ENCODE measurements around the gene ADAMTS14.
"Not testable (repeated sequence)": the region's sequence is repeated elsewhere in the genome, so short reads cannot be mapped to it uniquely, and the experiment has no call there.

The ADAMTS14 gene

GRCh38 chr10:70626056-70626455 is 46.2 kb upstream of the ADAMTS14 start:
- TF ChIP-seq EZH2phosphoT487 (IDR thresholded peaks at IDR 0.05; ENCODE audit: borderline replicate concordance, low read length), result no peak
- TF ChIP-seq, protein P1, sequence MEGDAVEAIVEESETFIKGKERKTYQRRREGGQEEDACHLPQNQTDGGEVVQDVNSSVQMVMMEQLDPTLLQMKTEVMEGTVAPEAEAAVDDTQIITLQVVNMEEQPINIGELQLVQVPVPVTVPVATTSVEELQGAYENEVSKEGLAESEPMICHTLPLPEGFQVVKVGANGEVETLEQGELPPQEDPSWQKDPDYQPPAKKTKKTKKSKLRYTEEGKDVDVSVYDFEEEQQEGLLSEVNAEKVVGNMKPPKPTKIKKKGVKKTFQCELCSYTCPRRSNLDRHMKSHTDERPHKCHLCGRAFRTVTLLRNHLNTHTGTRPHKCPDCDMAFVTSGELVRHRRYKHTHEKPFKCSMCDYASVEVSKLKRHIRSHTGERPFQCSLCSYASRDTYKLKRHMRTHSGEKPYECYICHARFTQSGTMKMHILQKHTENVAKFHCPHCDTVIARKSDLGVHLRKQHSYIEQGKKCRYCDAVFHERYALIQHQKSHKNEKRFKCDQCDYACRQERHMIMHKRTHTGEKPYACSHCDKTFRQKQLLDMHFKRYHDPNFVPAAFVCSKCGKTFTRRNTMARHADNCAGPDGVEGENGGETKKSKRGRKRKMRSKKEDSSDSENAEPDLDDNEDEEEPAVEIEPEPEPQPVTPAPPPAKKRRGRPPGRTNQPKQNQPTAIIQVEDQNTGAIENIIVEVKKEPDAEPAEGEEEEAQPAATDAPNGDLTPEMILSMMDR (IDR thresholded peaks at IDR 0.05; ENCODE audit: low read depth, low read length, poor library complexity, severe bottlenecking), result no peak
- no peaks in the 10 kb centered on the region for H3F3A ChIP-seq (ENCODE audit: control insufficient read depth, insufficient read depth)
- peaks cover 12% of the 10 kb centered on the region for H3K9me3 ChIP-seq (ENCODE audit: control insufficient read depth, insufficient read depth, low read length)
- no peaks in the 10 kb centered on the region for H3K79me2 ChIP-seq (ENCODE audit: control insufficient read depth, low read length)
- no peak overlapping the region for H3K4me3 ChIP-seq (ENCODE audit: low read length)
- H3K4me1 ChIP-seq (ENCODE audit: control insufficient read depth, low read length), result no peaks in the 10 kb centered on the region
- H3K4me2 ChIP-seq (ENCODE audit: low read length), result no peak overlapping the region
- no peaks in the 10 kb centered on the region for H3K36me3 ChIP-seq (ENCODE audit: control insufficient read depth, low read length)
- H3K27ac ChIP-seq (ENCODE audit: low read depth, low read length), result no peak overlapping the region
- peaks cover 13% of the 10 kb centered on the region for H3K27me3 ChIP-seq (ENCODE audit: control insufficient read depth, low read length)
- no peaks in the 10 kb centered on the region for H3K9me2 ChIP-seq (replicated peaks; ENCODE audit: control insufficient read depth, low read length)
- H4K20me1 ChIP-seq (ENCODE audit: control insufficient read depth, insufficient read depth, low read depth, low read length), result no peaks in the 10 kb centered on the region

DNA sequence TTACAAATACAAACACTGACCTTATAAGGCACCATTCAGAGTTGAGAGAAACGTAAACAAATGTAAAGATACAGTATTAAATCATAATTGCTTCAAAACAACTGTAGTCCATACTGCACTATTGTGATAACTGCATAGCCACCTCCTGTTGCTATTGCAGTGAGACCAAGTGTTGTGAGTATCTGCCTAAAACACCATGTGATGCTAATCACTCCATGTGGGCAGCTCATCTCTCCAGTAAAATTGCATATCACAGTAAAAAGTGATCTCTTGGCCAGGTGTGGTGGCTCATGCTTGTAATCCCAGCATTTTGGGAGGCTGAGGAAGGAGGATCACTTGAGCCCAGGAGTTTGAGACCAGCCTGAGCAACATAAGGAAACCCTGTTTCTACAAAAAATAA is 43.0 kb upstream of the ADAMTS14 start:
- no peak overlapping the region for H3K4me2 ChIP-seq (ENCODE audit: low read length)
- H3K27ac ChIP-seq (ENCODE audit: low read depth, low read length), result no peak overlapping the region
- H3K79me2 ChIP-seq (ENCODE audit: control insufficient read depth, low read length), result no peaks in the 10 kb centered on the region
- no peaks in the 10 kb centered on the region for H4K20me1 ChIP-seq (ENCODE audit: control insufficient read depth, insufficient read depth, low read depth, low read length)
- H3K27me3 ChIP-seq (ENCODE audit: control insufficient read depth, low read length), result peaks cover 10% of the 10 kb centered on the region
- no peaks in the 10 kb centered on the region for H3F3A ChIP-seq (ENCODE audit: control insufficient read depth, insufficient read depth)
- H3K4me1 ChIP-seq (ENCODE audit: control insufficient read depth, low read length), result no peaks in the 10 kb centered on the region
- H3K9me2 ChIP-seq (replicated peaks; ENCODE audit: control insufficient read depth, low read length), result no peaks in the 10 kb centered on the region
- no peaks in the 10 kb centered on the region for H3K36me3 ChIP-seq (ENCODE audit: control insufficient read depth, low read length)
- no peak overlapping the region for H3K4me3 ChIP-seq (ENCODE audit: low read length)
- H3K9me3 ChIP-seq (ENCODE audit: control insufficient read depth, insufficient read depth, low read length), result peaks cover 3% of the 10 kb centered on the region; the same call in 1 of the 2 replicates
- TF ChIP-seq EZH2phosphoT487 (IDR thresholded peaks at IDR 0.05; ENCODE audit: borderline replicate concordance, low read length), result no peak
- TF ChIP-seq, protein P1 (IDR thresholded peaks at IDR 0.05; ENCODE audit: low read depth, low read length, poor library complexity, severe bottlenecking), result no peak

DNA sequence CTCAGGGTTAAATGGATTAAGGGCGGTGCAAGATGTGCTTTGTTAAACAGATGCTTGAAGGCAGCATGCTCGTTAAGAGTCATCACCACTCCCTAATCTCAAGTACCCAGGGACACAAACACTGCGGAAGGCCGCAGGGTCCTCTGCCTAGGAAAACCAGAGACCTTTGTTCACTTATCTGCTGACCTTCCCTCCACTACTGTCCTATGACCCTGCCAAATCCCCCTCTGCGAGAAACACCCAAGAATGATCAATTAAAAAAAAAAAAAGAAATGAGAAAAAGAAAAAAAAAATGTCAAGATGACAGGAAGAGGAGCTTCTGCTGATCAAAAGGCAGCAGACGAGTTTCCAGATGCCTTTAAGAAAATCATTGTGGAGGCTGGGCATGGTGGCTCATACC is 40.6 kb upstream of the ADAMTS14 start:
- H3K9me2 ChIP-seq (replicated peaks; ENCODE audit: control insufficient read depth, low read length); H4K20me1 ChIP-seq (ENCODE audit: control insufficient read depth, insufficient read depth, low read depth, low read length); H3K79me2 ChIP-seq (ENCODE audit: control insufficient read depth, low read length): not testable (repeated sequence)

GRCh38 chr10:70634011-70634410 is 38.3 kb upstream of the ADAMTS14 start:
- H3K36me3 ChIP-seq (ENCODE audit: control insufficient read depth, low read length), result no peaks in the 10 kb centered on the region
- H3K79me2 ChIP-seq (ENCODE audit: control insufficient read depth, low read length), result no peaks in the 10 kb centered on the region
- H4K20me1 ChIP-seq (ENCODE audit: control insufficient read depth, insufficient read depth, low read depth, low read length), result no peaks in the 10 kb centered on the region
- H3K9me2 ChIP-seq (replicated peaks; ENCODE audit: control insufficient read depth, low read length), result no peaks in the 10 kb centered on the region
- H3K4me3 ChIP-seq (ENCODE audit: low read length), result no peak overlapping the region
- H3K27ac ChIP-seq (ENCODE audit: low read depth, low read length), result no peak overlapping the region
- no peak overlapping the region for H3K4me2 ChIP-seq (ENCODE audit: low read length)
- no peaks in the 10 kb centered on the region for H3K4me1 ChIP-seq (ENCODE audit: control insufficient read depth, low read length)
- TF ChIP-seq, protein P1 (IDR thresholded peaks at IDR 0.05; ENCODE audit: low read depth, low read length, poor library complexity, severe bottlenecking), result no peak
- no peaks in the 10 kb centered on the region for H3K27me3 ChIP-seq (ENCODE audit: control insufficient read depth, low read length)
- no peaks in the 10 kb centered on the region for H3F3A ChIP-seq (ENCODE audit: control insufficient read depth, insufficient read depth)
- peaks cover 3% of the 10 kb centered on the region; the same call in 1 of the 2 replicates for H3K9me3 ChIP-seq (ENCODE audit: control insufficient read depth, insufficient read depth, low read length)

More for the DNA sequence above, 40.6 kb upstream of the ADAMTS14 start:
- H3K9me3 ChIP-seq (ENCODE audit: control insufficient read depth, insufficient read depth, low read length); H3K4me1 ChIP-seq (ENCODE audit: control insufficient read depth, low read length); H3K27ac ChIP-seq (ENCODE audit: low read depth, low read length); H3K4me2 ChIP-seq (ENCODE audit: low read length); H3F3A ChIP-seq (ENCODE audit: control insufficient read depth, insufficient read depth); H3K4me3 ChIP-seq (ENCODE audit: low read length); H3K27me3 ChIP-seq (ENCODE audit: control insufficient read depth, low read length); H3K36me3 ChIP-seq (ENCODE audit: control insufficient read depth, low read length): not testable (repeated sequence)

DNA sequence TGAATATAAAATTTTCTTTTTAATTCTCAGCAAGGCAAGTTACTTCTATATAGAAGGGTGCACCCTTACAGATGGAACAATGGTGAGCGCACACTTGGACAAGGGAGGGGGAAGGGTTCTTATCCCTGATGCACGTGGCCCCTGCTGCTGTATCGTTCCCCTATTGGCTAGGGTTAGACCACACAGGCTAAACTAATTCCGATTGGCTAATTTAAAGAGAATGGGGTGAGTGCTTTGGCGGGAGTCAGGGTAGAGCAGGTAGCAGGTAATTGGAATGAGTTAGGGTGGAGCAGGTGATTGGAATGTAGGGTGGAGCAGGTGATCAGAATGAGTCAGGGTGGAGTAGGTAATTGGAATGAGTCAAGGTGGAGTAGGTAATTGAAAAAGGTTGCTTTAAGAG is 37.8 kb upstream of the ADAMTS14 start:
- H3K27me3 ChIP-seq (ENCODE audit: control insufficient read depth, low read length); H3F3A ChIP-seq (ENCODE audit: control insufficient read depth, insufficient read depth); H3K79me2 ChIP-seq (ENCODE audit: control insufficient read depth, low read length); H3K4me2 ChIP-seq (ENCODE audit: low read length); H3K27ac ChIP-seq (ENCODE audit: low read depth, low read length); H3K36me3 ChIP-seq (ENCODE audit: control insufficient read depth, low read length); H3K9me2 ChIP-seq (replicated peaks; ENCODE audit: control insufficient read depth, low read length); H3K4me1 ChIP-seq (ENCODE audit: control insufficient read depth, low read length); H3K4me3 ChIP-seq (ENCODE audit: low read length); H3K9me3 ChIP-seq (ENCODE audit: control insufficient read depth, insufficient read depth, low read length); H4K20me1 ChIP-seq (ENCODE audit: control insufficient read depth, insufficient read depth, low read depth, low read length): not testable (repeated sequence)

GRCh38 chr10:70639640-70640383 is 32.5 kb upstream of the ADAMTS14 start:
- not testable (repeated sequence) for H3K27me3 ChIP-seq (ENCODE audit: control insufficient read depth, low read length); H3K36me3 ChIP-seq (ENCODE audit: control insufficient read depth, low read length); H3K4me1 ChIP-seq (ENCODE audit: control insufficient read depth, low read length); H3F3A ChIP-seq (ENCODE audit: control insufficient read depth, insufficient read depth); H3K9me2 ChIP-seq (replicated peaks; ENCODE audit: control insufficient read depth, low read length); H3K4me2 ChIP-seq (ENCODE audit: low read length); H3K9me3 ChIP-seq (ENCODE audit: control insufficient read depth, insufficient read depth, low read length); H3K4me3 ChIP-seq (ENCODE audit: low read length); H3K79me2 ChIP-seq (ENCODE audit: control insufficient read depth, low read length); H3K27ac ChIP-seq (ENCODE audit: low read depth, low read length); H4K20me1 ChIP-seq (ENCODE audit: control insufficient read depth, insufficient read depth, low read depth, low read length)

Measured in DOHH2 (cell line).